ENCODE measurements around the gene AGER.

The AGER gene

GRCh38 chr6:32132110-32132509 is 51.9 kb downstream of the AGER start:
- Histone ChIP-seq H3K9me3 (ENCODE audit: control insufficient read depth in 1 of 2, low read length in 2 of 2) (no peaks in the 10 kb centered on the region), H3K4me1 (ENCODE audit: control insufficient read depth in 1 of 2, insufficient read depth in 2 of 2, low read length in 2 of 2) (peaks cover 15 to 21% of the 10 kb centered on the region in 2 donors), H3K4me3 (ENCODE audit: low read depth in 1 of 2, low read length in 2 of 2) (no peak overlapping the region), H3K9ac (ENCODE audit: low read depth in 1 of 2, low read length in 2 of 2) (no peak overlapping the region), H3K27me3 (ENCODE audit: control insufficient read depth in 1 of 2, insufficient read depth in 2 of 2, low read length in 2 of 2) (no peaks in the 10 kb centered on the region), H3K36me3 (ENCODE audit: control insufficient read depth in 1 of 2, insufficient read depth in 2 of 2, low read length in 2 of 2) (no peaks in the 10 kb centered on the region), H3K27ac (ENCODE audit: low read depth, low read length) (no peak overlapping the region)

- H3K36me3 ChIP-seq (ENCODE audit: control insufficient read depth in 1 of 2, insufficient read depth in 2 of 2, low read length in 2 of 2), result no peaks in the 10 kb centered on the region
- H3K27ac ChIP-seq (ENCODE audit: low read depth, low read length), result no peak overlapping the region
- no peaks in the 10 kb centered on the region for H3K27me3 ChIP-seq (ENCODE audit: control insufficient read depth in 1 of 2, insufficient read depth in 2 of 2, low read length in 2 of 2)
- no peaks in the 10 kb centered on the region for H3K9me3 ChIP-seq (ENCODE audit: control insufficient read depth in 1 of 2, low read length in 2 of 2)
- H3K4me3 ChIP-seq (ENCODE audit: low read depth in 1 of 2, low read length in 2 of 2), result no peak overlapping the region
- peaks cover 20 to 25% of the 10 kb centered on the region in 2 donors for H3K4me1 ChIP-seq (ENCODE audit: control insufficient read depth in 1 of 2, insufficient read depth in 2 of 2, low read length in 2 of 2)
- H3K9ac ChIP-seq (ENCODE audit: low read depth in 1 of 2, low read length in 2 of 2), result no peak overlapping the region
These were observed 52.6 kb downstream of the AGER start for GRCh38 chr6:32131439-32131948.

All from duodenal mucosa (tissue), 2 donors.